ENCODE results near the gene MAJIN.
A peak's percentile ranks its signal among the peaks of the same experiment; 100 is the strongest.

Gene MAJIN

GRCh38 chr11:64930340-64930739 lies 41.6 kb downstream of the MAJIN start:
- no peak for DNase-seq

- no peak for DNase-seq
Observed at GRCh38 chr11:64929625-64930024, 42.3 kb downstream of the MAJIN start.

- DNase-seq = no peak
Observed at GRCh38 chr11:64928957-64929356, 43.0 kb downstream of the MAJIN start.

GRCh38 chr11:64926689-64927088 lies 45.2 kb downstream of the MAJIN start:
- no peak for DNase-seq

GRCh38 chr11:64925536-64926436 lies 46.1 kb downstream of the MAJIN start:
- peak; percentile 81 for DNase-seq

- DNase-seq = peak; percentile 39
Observed at GRCh38 chr11:64924910-64925284, 47.0 kb downstream of the MAJIN start.

GRCh38 chr11:64923944-64924909 lies 47.7 kb downstream of the MAJIN start, which contains the start of gene PPP2R5B:
TSS of gene PPP2R5B (plus strand) at chr11:64924689. CDS start at chr11:64925735, 1,046 bp downstream.
- peak; percentile 97 for DNase-seq

- DNase-seq = no peak
Observed at GRCh38 chr11:64923151-64923661, 48.7 kb downstream of the MAJIN start.

GRCh38 chr11:64921384-64921783 lies 50.5 kb downstream of the MAJIN start:
- DNase-seq = no peak

- no peak for DNase-seq
Observed at GRCh38 chr11:64920124-64920523, 51.8 kb downstream of the MAJIN start.

GRCh38 chr11:64919627-64920026 lies 52.3 kb downstream of the MAJIN start:
- DNase-seq = no peak

- peak; percentile 78 for DNase-seq
Observed at GRCh38 chr11:64918017-64918416, 53.9 kb downstream of the MAJIN start.

- DNase-seq = no peak
Observed at GRCh38 chr11:64917663-64917995, 54.3 kb downstream of the MAJIN start.

- DNase-seq = peak; percentile 100
Observed at GRCh38 chr11:64916775-64917662, 54.9 kb downstream of the MAJIN start, which contains the start of gene ATG2A. TSS of gene ATG2A (minus strand) at chr11:64917209. CDS start at chr11:64917135, 74 bp downstream.

- peak; percentile 64 for DNase-seq
Observed at GRCh38 chr11:64916040-64916774, 55.7 kb downstream of the MAJIN start.

GRCh38 chr11:64915376-64915887 lies 56.5 kb downstream of the MAJIN start:
- DNase-seq = peak; percentile 60

- no peak for DNase-seq
Observed at GRCh38 chr11:64914123-64914522, 57.8 kb downstream of the MAJIN start.

- DNase-seq = no peak
Observed at GRCh38 chr11:64913171-64913727, 58.7 kb downstream of the MAJIN start.

- DNase-seq = no peak
Observed at GRCh38 chr11:64911689-64912088, 60.2 kb downstream of the MAJIN start.

- DNase-seq = no peak
Observed at GRCh38 chr11:64911142-64911541, 60.8 kb downstream of the MAJIN start.

Data from hematopoietic multipotent progenitor cell treated with erythropoietin and hydrocortisone succinate and interleukin-3 and kit ligand, for 6 days (in vitro differentiated cells).